Testis (tissue), 3 donors: Measurements from ENCODE around the gene SYNE1. TPM values are rescaled to one million over a fixed set of nuclear protein-coding genes. Genes with fewer than 3 reads are reported as not detected.

Source experiments
- DNase-seq: peaks from one replicate; pipeline ENCODE4 v3.0.0-alpha.2; 2019
- H3K27ac ChIP-seq, 2 donors: fragments of 200-600 bp; sonication (generic); one replicate each; pipeline ENCODE4 v1.5.1; 2019
- H3K27me3 ChIP-seq: fragments of 200-600 bp; sonication (generic); one replicate; pipeline ENCODE4 v1.5.1; 2019
- H3K36me3 ChIP-seq: fragments of 200-600 bp; sonication (generic); one replicate; pipeline ENCODE4 v1.5.1; 2017; ENCODE audit warnings: low read depth; ENCODE audit errors: missing control alignments
- H3K4me1 ChIP-seq: fragments of 200-600 bp; sonication (generic); one replicate; pipeline ENCODE4 v1.5.1; 2019
- H3K4me3 ChIP-seq, 2 donors: fragments of 200-600 bp; sonication (generic); one replicate each; pipeline ENCODE4 v1.5.1; 2017 to 2019
- H3K9me3 ChIP-seq: fragments of 200-600 bp; sonication (generic); one replicate; pipeline ENCODE4 v1.5.1; 2017
- POLR2A ChIP-seq: fragments of 450-650 bp; IDR thresholded peaks from one replicate; pipeline ENCODE4 v1.6.1; 2017; ENCODE audit warnings: antibody characterized with exemption, mild to moderate bottlenecking, moderate library complexity
- WGBS, 2 donors: methylation state at CpG; one replicate each; pipeline ENCODE4 v1.1.5; 2018; 5-methylcytosine and 5-hydroxymethylcytosine counted together
- intact Hi-C: fragments of 100-400 bp; cut with DNase I; formaldehyde crosslinking; loops from one replicate; pipeline ENCODE4 v1.15.1; 2023; ENCODE audit warnings: low total_unique reads
- polyA plus RNA-seq: library from polyadenylated mRNA; stranded (reverse); fragments of 350-450 nt; fragmentation: Illumina TruSeq; extraction: RNeasy Lipid Tissue Mini Kit (QIAGEN cat#74804); gene quantifications from one replicate; pipeline ENCODE4 v1.2.3, GENCODE V29; 2014; ENCODE audit warnings: low read depth, low replicate concordance; ENCODE audit not compliant: insufficient read depth
- total RNA-seq, 2 donors: library from RNA; depleted of rRNA; stranded (reverse); fragments of >200 nt; gene quantifications; one replicate each; pipeline ENCODE4 v1.2.3, GENCODE V29; 2016
- TF ChIP-seq, protein P1 (sequence below), 3 experiments: fragments of 450-650 bp in 2 of 3; fragments of 200-600 bp in 1 of 3; sonication (generic) in 1 of 3; IDR thresholded peaks; one replicate each; pipeline ENCODE4 v1.5.1; 2016 to 2019; ENCODE audit warnings: antibody characterized with exemption in 3 of 3, mild to moderate bottlenecking in 2 of 3, moderate library complexity in 1 of 3

The SYNE1 gene
- total and polyA plus RNA-seq, 3 donors from 2014 or later: 57.2 to 255 (median 228) TPM

DNA sequence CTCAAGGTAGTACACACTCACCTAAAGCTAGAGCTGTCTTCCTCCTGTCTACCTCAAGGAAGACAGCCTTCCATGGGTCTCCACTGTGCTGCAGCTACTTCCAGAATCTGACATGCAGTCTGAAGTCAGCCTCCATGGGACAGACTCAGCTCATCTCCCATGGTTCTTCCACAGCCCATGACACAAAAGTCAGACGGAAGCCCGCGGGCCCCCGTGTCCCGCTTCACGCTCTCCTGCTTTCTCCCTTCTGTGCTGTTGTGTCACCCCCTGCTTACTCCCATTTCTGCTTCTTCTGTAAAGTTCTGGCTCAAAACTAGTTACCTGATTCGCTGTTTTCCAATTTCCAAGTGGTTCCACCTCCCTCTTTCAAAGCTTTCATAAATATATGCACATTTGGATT is 184.5 kb downstream of the SYNE1 start:
- TF ChIP-seq, protein P1, sequence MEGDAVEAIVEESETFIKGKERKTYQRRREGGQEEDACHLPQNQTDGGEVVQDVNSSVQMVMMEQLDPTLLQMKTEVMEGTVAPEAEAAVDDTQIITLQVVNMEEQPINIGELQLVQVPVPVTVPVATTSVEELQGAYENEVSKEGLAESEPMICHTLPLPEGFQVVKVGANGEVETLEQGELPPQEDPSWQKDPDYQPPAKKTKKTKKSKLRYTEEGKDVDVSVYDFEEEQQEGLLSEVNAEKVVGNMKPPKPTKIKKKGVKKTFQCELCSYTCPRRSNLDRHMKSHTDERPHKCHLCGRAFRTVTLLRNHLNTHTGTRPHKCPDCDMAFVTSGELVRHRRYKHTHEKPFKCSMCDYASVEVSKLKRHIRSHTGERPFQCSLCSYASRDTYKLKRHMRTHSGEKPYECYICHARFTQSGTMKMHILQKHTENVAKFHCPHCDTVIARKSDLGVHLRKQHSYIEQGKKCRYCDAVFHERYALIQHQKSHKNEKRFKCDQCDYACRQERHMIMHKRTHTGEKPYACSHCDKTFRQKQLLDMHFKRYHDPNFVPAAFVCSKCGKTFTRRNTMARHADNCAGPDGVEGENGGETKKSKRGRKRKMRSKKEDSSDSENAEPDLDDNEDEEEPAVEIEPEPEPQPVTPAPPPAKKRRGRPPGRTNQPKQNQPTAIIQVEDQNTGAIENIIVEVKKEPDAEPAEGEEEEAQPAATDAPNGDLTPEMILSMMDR (IDR thresholded peaks at IDR 0.05): no peak
- TF ChIP-seq POLR2A: no peak
- H3K4me1 ChIP-seq: no peaks in the 10 kb centered on the region
- no peak for DNase-seq
- no peaks in the 10 kb centered on the region for H3K36me3 ChIP-seq
- no peaks in the 10 kb centered on the region for H3K9me3 ChIP-seq
- no peak overlapping the region for H3K4me3 ChIP-seq
- intact Hi-C loops: no loop called here
- no peaks in the 10 kb centered on the region for H3K27me3 ChIP-seq
- no peak overlapping the region for H3K27ac ChIP-seq
- 97 to 99% methylated on average over 7 of the region's 7 CpGs for WGBS, 2 donors

DNA sequence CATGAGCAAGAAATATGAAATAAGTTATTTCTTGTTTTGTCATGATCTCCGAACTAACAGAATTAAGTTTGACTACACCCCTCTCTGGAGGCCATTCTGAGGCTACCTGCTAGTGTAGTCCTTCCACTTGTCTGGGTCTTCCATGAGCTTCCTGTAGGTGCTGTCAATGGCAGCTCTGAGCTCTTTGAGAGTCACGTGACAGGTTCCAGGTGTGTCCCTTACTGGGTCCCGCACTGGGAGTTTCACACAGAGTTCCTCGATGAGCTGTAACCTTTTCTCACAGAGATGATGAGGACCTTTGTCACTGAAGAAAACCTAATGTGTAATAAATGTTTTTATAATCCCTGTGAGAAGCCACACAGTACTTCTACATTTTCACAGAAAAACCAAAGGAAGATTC is 186.6 kb downstream of the SYNE1 start:
- H3K27me3 ChIP-seq: no peaks in the 10 kb centered on the region
- H3K27ac ChIP-seq: no peak overlapping the region
- intact Hi-C loops: no loop called here
- DNase-seq: no peak
- H3K4me3 ChIP-seq: no peak overlapping the region
- no peaks in the 10 kb centered on the region for H3K36me3 ChIP-seq
- no peak for TF ChIP-seq POLR2A
- TF ChIP-seq, protein P1 (IDR thresholded peaks at IDR 0.05): no peak
- WGBS, 2 donors: 94% methylated on average over 4 of the region's 4 CpGs
- no peaks in the 10 kb centered on the region for H3K4me1 ChIP-seq
- H3K9me3 ChIP-seq: no peaks in the 10 kb centered on the region

DNA sequence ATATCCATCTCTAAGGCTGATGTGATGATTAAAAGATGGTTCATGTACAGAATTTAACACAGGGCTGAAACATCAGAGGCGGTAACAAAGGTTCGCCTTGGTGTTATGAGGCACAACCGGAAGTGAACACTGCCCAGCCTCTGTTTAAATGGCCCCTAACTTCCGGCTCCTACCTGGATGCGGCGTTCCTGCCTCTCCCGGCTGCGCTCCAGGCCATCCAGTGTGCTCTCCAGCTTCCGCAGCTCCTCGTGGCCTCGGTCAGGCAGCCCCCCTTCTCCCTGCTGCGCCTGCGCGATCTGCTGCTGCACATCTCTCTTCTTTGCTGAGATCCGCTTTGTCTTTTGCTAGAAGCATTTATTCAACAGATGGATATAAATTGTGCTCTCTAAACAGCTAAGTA is 195.3 kb downstream of the SYNE1 start:
- Histone ChIP-seq H3K4me3 (no peak overlapping the region), H3K27ac (no peak overlapping the region), H3K9me3 (no peaks in the 10 kb centered on the region), H3K4me1 (no peaks in the 10 kb centered on the region), H3K27me3 (no peaks in the 10 kb centered on the region), H3K36me3 (no peaks in the 10 kb centered on the region)
- intact Hi-C loops: no loop called here
- peak; percentile 61 for DNase-seq
- TF ChIP-seq POLR2A: no peak
- TF ChIP-seq, protein P1 (IDR thresholded peaks at IDR 0.05): no peak
- 48 to 78% methylated on average over 15 of the region's 15 CpGs for whole genome bisulfite sequencing, 2 donors

DNA sequence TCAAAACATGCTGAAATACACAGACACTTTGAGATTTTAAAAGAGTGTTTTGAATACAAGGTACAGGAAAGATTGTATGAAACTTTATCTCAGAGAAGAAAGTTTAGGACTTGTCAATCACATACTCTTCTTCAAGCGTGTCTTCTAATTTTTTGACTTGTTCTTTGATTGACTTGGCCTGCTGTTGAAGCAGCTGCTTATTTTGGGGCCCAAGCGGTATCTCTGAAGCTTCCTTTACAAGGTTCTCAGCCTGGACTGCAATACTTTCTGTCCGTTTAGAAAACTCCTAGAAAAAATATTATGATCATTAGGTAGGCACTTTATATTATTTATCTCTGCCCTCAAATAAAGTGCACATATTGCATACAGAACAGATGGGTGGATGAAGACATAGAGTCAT is 201.3 kb downstream of the SYNE1 start:
- no peaks in the 10 kb centered on the region for H3K9me3 ChIP-seq
- no peak for DNase-seq
- no peaks in the 10 kb centered on the region for H3K36me3 ChIP-seq
- no peak overlapping the region for H3K27ac ChIP-seq
- WGBS, 2 donors: 94 to 96% methylated on average over 3 of the region's 3 CpGs
- H3K4me1 ChIP-seq: no peaks in the 10 kb centered on the region
- no peaks in the 10 kb centered on the region for H3K27me3 ChIP-seq
- TF ChIP-seq POLR2A: no peak
- TF ChIP-seq, protein P1 (IDR thresholded peaks at IDR 0.05): no peak
- no peak overlapping the region for H3K4me3 ChIP-seq
- intact Hi-C loops: no loop called here

DNA sequence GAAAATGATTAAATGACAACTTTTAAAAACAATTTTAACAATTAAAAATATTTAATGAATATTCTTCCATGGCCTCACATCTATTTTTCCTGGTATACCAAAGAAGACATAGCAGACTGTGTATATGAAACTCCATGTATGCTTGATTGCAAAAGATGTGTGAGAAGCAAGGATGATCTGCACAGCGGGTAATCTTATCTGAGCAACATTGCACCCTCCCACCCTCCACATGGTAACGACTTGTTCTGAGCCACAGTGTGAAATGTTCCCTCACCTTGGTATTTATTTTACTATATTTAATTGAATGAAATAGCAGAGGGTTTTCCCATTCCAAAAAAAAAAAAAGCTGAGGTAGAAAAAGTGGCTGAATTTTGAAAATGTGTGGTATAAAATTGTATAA is 204.4 kb downstream of the SYNE1 start:
- DNase-seq: no peak
- no peaks in the 10 kb centered on the region for H3K36me3 ChIP-seq
- WGBS, 2 donors: 62 to 70% methylated on average over 2 of the region's 2 CpGs
- no peaks in the 10 kb centered on the region for H3K9me3 ChIP-seq
- no peaks in the 10 kb centered on the region for H3K27me3 ChIP-seq
- no peak overlapping the region for H3K27ac ChIP-seq
- intact Hi-C loops: no loop called here
- no peak overlapping the region for H3K4me3 ChIP-seq
- H3K4me1 ChIP-seq: no peaks in the 10 kb centered on the region
- no peak for TF ChIP-seq POLR2A
- TF ChIP-seq, protein P1 (IDR thresholded peaks at IDR 0.05): no peak
